Liver (tissue), 9 donors: Measurements from ENCODE around the gene VPS4B. TPM values are rescaled to one million over a fixed set of nuclear protein-coding genes. Genes with fewer than 3 reads are reported as not detected.
"Not testable (repeated sequence)": the region's sequence is repeated elsewhere in the genome, so short reads cannot be mapped to it uniquely, and the experiment has no call there.

Experiments
- DNase-seq: peaks from one replicate; pipeline ENCODE4 v3.0.0-alpha.2; 2017; ENCODE audit warnings: low spot score
- H3K27ac ChIP-seq, 2 donors: one replicate each; pipeline ENCODE4 v1.7.0; 2013; ENCODE audit warnings: inconsistent platforms in 2 of 2, low read length in 2 of 2, control low read depth in 1 of 2, low read depth in 1 of 2, mild to moderate bottlenecking in 1 of 2
- H3K27me3 ChIP-seq, 4 donors: one replicate each; pipeline versions ENCODE4 v1.6.1 to v1.7.0; 2013; ENCODE audit warnings: low read length in 3 of 4, inconsistent platforms in 1 of 4, mild to moderate bottlenecking in 1 of 4, moderate library complexity in 1 of 4; ENCODE audit not compliant: control insufficient read depth in 4 of 4, insufficient read depth in 4 of 4
- H3K36me3 ChIP-seq, 4 donors: one replicate each; pipeline versions ENCODE4 v1.6.1 to v1.7.0; 2013; ENCODE audit warnings: low read length in 3 of 4, mild to moderate bottlenecking in 3 of 4, low read depth in 1 of 4, moderate library complexity in 1 of 4; ENCODE audit not compliant: control insufficient read depth in 4 of 4, insufficient read depth in 3 of 4
- H3K4me1 ChIP-seq, 4 donors: one replicate each; pipeline versions ENCODE4 v1.6.1 to v1.7.0; 2013; ENCODE audit warnings: low read length in 3 of 4, mild to moderate bottlenecking in 3 of 4, moderate library complexity in 1 of 4; ENCODE audit not compliant: control insufficient read depth in 4 of 4, insufficient read depth in 4 of 4
- H3K4me3 ChIP-seq, 3 donors: one replicate each; pipeline versions ENCODE4 v1.6.1 to v1.7.0; 2013; ENCODE audit warnings: low read length in 3 of 3, control low read depth in 1 of 3, low read depth in 1 of 3, mild to moderate bottlenecking in 1 of 3
- H3K9ac ChIP-seq, 2 donors: one replicate each; pipeline ENCODE4 v1.7.0; 2013; ENCODE audit warnings: low read length in 2 of 2, mild to moderate bottlenecking in 2 of 2, moderate library complexity in 2 of 2, control low read depth in 1 of 2, low read depth in 1 of 2
- H3K9me3 ChIP-seq, 4 donors: one replicate each; pipeline versions ENCODE4 v1.6.1 to v1.7.0; 2013; ENCODE audit warnings: low read length in 3 of 4; ENCODE audit not compliant: control insufficient read depth in 4 of 4
- ATF3 ChIP-seq: IDR thresholded peaks from 2 replicates; pipeline ENCODE4 v1.6.1; 2016; ENCODE audit warnings: antibody characterized with exemption
- CTCF ChIP-seq: fragments of 150-350 bp; IDR thresholded peaks from 2 replicates; pipeline ENCODE4 v1.5.1; 2017; ENCODE audit warnings: improper control_type of control experiment, low read depth, low read length; ENCODE audit not compliant: missing input control
- EGR1 ChIP-seq, 2 donors: IDR thresholded peaks; 2 replicates each; pipeline ENCODE4 v1.6.1; 2016 to 2018; ENCODE audit warnings: antibody characterized with exemption in 2 of 2, low read depth in 2 of 2
- FOXA1 ChIP-seq: IDR thresholded peaks from 2 replicates; pipeline ENCODE4 v1.6.1; 2016; ENCODE audit warnings: antibody characterized with exemption
- FOXA2 ChIP-seq: IDR thresholded peaks from 2 replicates; pipeline ENCODE4 v1.6.1; 2016; ENCODE audit warnings: antibody characterized with exemption
- GABPA ChIP-seq, 2 donors: IDR thresholded peaks in 1 of 2; conservative IDR thresholded peaks in 1 of 2; 2 replicates each; pipeline ENCODE4 v1.6.1; 2016; ENCODE audit warnings: antibody characterized with exemption in 2 of 2, mild to moderate bottlenecking in 1 of 2, moderate library complexity in 1 of 2
- HNF4A ChIP-seq, 2 donors: conservative IDR thresholded peaks; 2 replicates each; pipeline ENCODE4 v1.6.1; 2016; ENCODE audit warnings: antibody characterized with exemption in 2 of 2, mild to moderate bottlenecking in 2 of 2
- HNF4G ChIP-seq: IDR thresholded peaks from 2 replicates; pipeline ENCODE4 v1.6.1; 2016; ENCODE audit warnings: antibody characterized with exemption
- JUND ChIP-seq, 2 donors: IDR thresholded peaks; 2 replicates each; pipeline ENCODE4 v1.6.1; 2016; ENCODE audit warnings: antibody characterized with exemption in 2 of 2
- MAX ChIP-seq: IDR thresholded peaks from 2 replicates; pipeline ENCODE4 v1.6.1; 2016; ENCODE audit warnings: antibody characterized with exemption
- NR2F2 ChIP-seq: IDR thresholded peaks from 2 replicates; pipeline ENCODE4 v1.6.1; 2016; ENCODE audit warnings: antibody characterized with exemption
- RAD21 ChIP-seq, 2 donors: IDR thresholded peaks; 2 replicates each; pipeline ENCODE4 v1.6.1; 2016; ENCODE audit warnings: antibody characterized with exemption in 2 of 2, mild to moderate bottlenecking in 2 of 2
- RXRA ChIP-seq, 2 donors: IDR thresholded peaks; 2 replicates each; pipeline ENCODE4 v1.6.1; 2017 to 2018; ENCODE audit warnings: antibody characterized with exemption in 2 of 2, mild to moderate bottlenecking in 1 of 2
- SP1 ChIP-seq: IDR thresholded peaks from 2 replicates; pipeline ENCODE4 v1.6.1; 2018; ENCODE audit warnings: antibody characterized with exemption, mild to moderate bottlenecking
- TAF1 ChIP-seq: conservative IDR thresholded peaks from 2 replicates; pipeline ENCODE4 v1.6.1; 2016; ENCODE audit warnings: antibody characterized with exemption, mild to moderate bottlenecking
- YY1 ChIP-seq: IDR thresholded peaks from 2 replicates; pipeline ENCODE4 v1.6.1; 2016; ENCODE audit warnings: antibody characterized with exemption, mild to moderate bottlenecking
- ZBTB33 ChIP-seq: IDR thresholded peaks from 2 replicates; pipeline ENCODE4 v1.6.1; 2016; ENCODE audit warnings: antibody characterized with exemption
- WGBS: extraction: QIAGEN DNeasy Blood & Tissue Kit; methylation state at CpG from one replicate; pipeline ENCODE4 v1.1.7; 2013; 5-methylcytosine and 5-hydroxymethylcytosine counted together
- polyA plus RNA-seq, 2 donors: library from polyadenylated mRNA; stranded (reverse) in 1 of 2; unstranded in 1 of 2; fragments of 200-250 nt in 1 of 2; fragments of >200 nt in 1 of 2; fragmentation: Nextera tagmentation in 1 of 2; extraction: Ambion mirVana in 1 of 2; gene quantifications; one replicate each; pipeline versions ENCODE4 v1.2.1 to v1.2.3, GENCODE V29; 2013 to 2015
- total RNA-seq, 2 donors: library from RNA; depleted of rRNA; stranded (reverse); fragments of >200 nt; gene quantifications; one replicate each; pipeline ENCODE4 v1.2.3, GENCODE V29; 2014
- TF ChIP-seq, protein P1 (sequence below): IDR thresholded peaks from 2 replicates; pipeline ENCODE4 v1.6.1; 2016; ENCODE audit warnings: antibody characterized with exemption, mild to moderate bottlenecking
- donor health status: healthy.
- donor health status: healthy.
- donor health status: healthy.
- donor health status: healthy.
- donor health status: healthy.

The VPS4B gene
- total and polyA plus RNA-seq, 4 donors, result 12.2 to 20.6 (median 18.2) TPM

- Histone ChIP-seq H3K27me3 (no peaks in the 10 kb centered on the region), H3K9me3 (no peaks in the 10 kb centered on the region), H3K4me3 (no peak overlapping the region), H3K4me1 (no peaks in the 10 kb centered on the region), H3K27ac (no peak overlapping the region), H3K36me3 (no peaks in the 10 kb centered on the region), H3K9ac (no peak overlapping the region)
- TF ChIP-seq HNF4G (no peak), TAF1 (no peak), HNF4A (conservative IDR thresholded peaks at IDR 0.05) (no peak), NR2F2 (no peak), RAD21 (IDR thresholded peaks at IDR 0.05) (no peak), FOXA2 (no peak), ATF3 (no peak), JUND (IDR thresholded peaks at IDR 0.05) (no peak), EGR1 (IDR thresholded peaks at IDR 0.05; ENCODE audit: low read depth in 2 of 2) (no peak), FOXA1 (no peak), GABPA (IDR thresholded peaks at IDR 0.05 in 1 of 2, conservative IDR thresholded peaks at IDR 0.05 in 1 of 2) (no peak), SP1 (no peak), MAX (no peak), ZBTB33 (no peak), YY1 (no peak), RXRA (IDR thresholded peaks at IDR 0.05) (no peak), CTCF (no peak)
- TF ChIP-seq, protein P1, sequence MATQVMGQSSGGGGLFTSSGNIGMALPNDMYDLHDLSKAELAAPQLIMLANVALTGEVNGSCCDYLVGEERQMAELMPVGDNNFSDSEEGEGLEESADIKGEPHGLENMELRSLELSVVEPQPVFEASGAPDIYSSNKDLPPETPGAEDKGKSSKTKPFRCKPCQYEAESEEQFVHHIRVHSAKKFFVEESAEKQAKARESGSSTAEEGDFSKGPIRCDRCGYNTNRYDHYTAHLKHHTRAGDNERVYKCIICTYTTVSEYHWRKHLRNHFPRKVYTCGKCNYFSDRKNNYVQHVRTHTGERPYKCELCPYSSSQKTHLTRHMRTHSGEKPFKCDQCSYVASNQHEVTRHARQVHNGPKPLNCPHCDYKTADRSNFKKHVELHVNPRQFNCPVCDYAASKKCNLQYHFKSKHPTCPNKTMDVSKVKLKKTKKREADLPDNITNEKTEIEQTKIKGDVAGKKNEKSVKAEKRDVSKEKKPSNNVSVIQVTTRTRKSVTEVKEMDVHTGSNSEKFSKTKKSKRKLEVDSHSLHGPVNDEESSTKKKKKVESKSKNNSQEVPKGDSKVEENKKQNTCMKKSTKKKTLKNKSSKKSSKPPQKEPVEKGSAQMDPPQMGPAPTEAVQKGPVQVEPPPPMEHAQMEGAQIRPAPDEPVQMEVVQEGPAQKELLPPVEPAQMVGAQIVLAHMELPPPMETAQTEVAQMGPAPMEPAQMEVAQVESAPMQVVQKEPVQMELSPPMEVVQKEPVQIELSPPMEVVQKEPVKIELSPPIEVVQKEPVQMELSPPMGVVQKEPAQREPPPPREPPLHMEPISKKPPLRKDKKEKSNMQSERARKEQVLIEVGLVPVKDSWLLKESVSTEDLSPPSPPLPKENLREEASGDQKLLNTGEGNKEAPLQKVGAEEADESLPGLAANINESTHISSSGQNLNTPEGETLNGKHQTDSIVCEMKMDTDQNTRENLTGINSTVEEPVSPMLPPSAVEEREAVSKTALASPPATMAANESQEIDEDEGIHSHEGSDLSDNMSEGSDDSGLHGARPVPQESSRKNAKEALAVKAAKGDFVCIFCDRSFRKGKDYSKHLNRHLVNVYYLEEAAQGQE, result no peak
- WGBS, result 88% methylated on average over 8 of the region's 8 CpGs
- DNase-seq, result no peak
Observed at GRCh38 chr18:63454497-63454896, 32.2 kb upstream of the VPS4B start.

GRCh38 chr18:63452751-63453150 lies 30.5 kb upstream of the VPS4B start:
- not testable (repeated sequence) for H3K4me3 ChIP-seq, H3K27me3 ChIP-seq, H3K27ac ChIP-seq, DNase-seq, H3K9me3 ChIP-seq, H3K9ac ChIP-seq, H3K4me1 ChIP-seq, H3K36me3 ChIP-seq
- 80% methylated on average over 5 of the region's 5 CpGs for WGBS
